Uterus (tissue), 4 donors: ENCODE data around the gene SMIM41. TPM values are rescaled to one million over a fixed set of nuclear protein-coding genes. Genes with fewer than 3 reads are reported as not detected.
"Not testable (repeated sequence)": the region's sequence is repeated elsewhere in the genome, so short reads cannot be mapped to it uniquely, and the experiment has no call there.

Experiments used
- DNase-seq, 2 donors: peaks; one replicate each; pipeline ENCODE4 v3.0.0-alpha.2; 2019 to 2020
- H3K27ac ChIP-seq, 2 donors: fragments of 200-600 bp; sonication (generic); 1 replicate in 1 of 2; 2 replicates in 1 of 2; pipeline ENCODE4 v1.5.1; 2016 to 2018
- H3K27me3 ChIP-seq, 2 donors: fragments of 200-600 bp; sonication (generic); one replicate each; pipeline ENCODE4 v1.5.1; 2018 to 2019; ENCODE audit warnings: control low read depth in 1 of 2
- H3K36me3 ChIP-seq, 2 donors: fragments of 200-600 bp; sonication (generic); one replicate each; pipeline ENCODE4 v1.5.1; 2019; ENCODE audit warnings: control low read depth in 1 of 2
- H3K4me1 ChIP-seq, 2 donors: fragments of 200-600 bp; sonication (generic); one replicate each; pipeline ENCODE4 v1.5.1; 2018 to 2019; ENCODE audit warnings: control low read depth in 1 of 2
- H3K4me3 ChIP-seq, 2 donors: fragments of 200-600 bp; sonication (generic); 1 replicate in 1 of 2; 2 replicates in 1 of 2; pipeline ENCODE4 v1.5.1; 2018 to 2019; ENCODE audit warnings: mild to moderate bottlenecking in 1 of 2
- H3K9me3 ChIP-seq, 2 donors: fragments of 200-600 bp; sonication (generic); one replicate each; pipeline ENCODE4 v1.5.1; 2019; ENCODE audit warnings: control low read depth in 1 of 2
- CTCF ChIP-seq, 4 experiments: fragments of 200-600 bp in 2 of 4; fragments of 450-650 bp in 2 of 4; sonication (generic) in 2 of 4; IDR thresholded peaks; one replicate each; pipeline ENCODE4 v1.5.1; 2016 to 2019; ENCODE audit warnings: antibody characterized with exemption in 4 of 4, mild to moderate bottlenecking in 2 of 4, moderate library complexity in 1 of 4
- POLR2A ChIP-seq, 2 donors: fragments of 450-650 bp; IDR thresholded peaks; one replicate each; pipeline ENCODE4 v1.6.1; 2016; ENCODE audit warnings: antibody characterized with exemption in 2 of 2, mild to moderate bottlenecking in 1 of 2, moderate library complexity in 1 of 2
- intact Hi-C: fragments of 100-400 bp; cut with DNase I; formaldehyde crosslinking; loops from one replicate; pipeline ENCODE4 v1.15.1; 2023; ENCODE audit warnings: low total_unique reads
- total RNA-seq, 4 donors: library from RNA; depleted of rRNA in 3 of 4; stranded (reverse); fragments of >200 nt in 3 of 4; gene quantifications; one replicate each; pipeline versions ENCODE4 v1.1.0 to v1.2.4, GENCODE V29; 2014 to 2023
- donor health status: DM: yes; HTN: yes; CAD: no.

SMIM41 gene
- total RNA-seq, 4 donors from 2014 or later = not detected

GRCh38 chr12:52096332-52097044 is 17.0 kb downstream of the SMIM41 start:
- H3K36me3 ChIP-seq = no peaks in the 10 kb centered on the region
- intact Hi-C loops = no loop called here
- H3K27me3 ChIP-seq = no peaks in the 10 kb centered on the region
- TF ChIP-seq POLR2A (IDR thresholded peaks at IDR 0.05) = no peak
- TF ChIP-seq CTCF (IDR thresholded peaks at IDR 0.05) = no peak
- H3K4me3 ChIP-seq = no peak overlapping the region
- H3K4me1 ChIP-seq = no peaks in the 10 kb centered on the region
- H3K27ac ChIP-seq = no peak overlapping the region
- no peak for DNase-seq
- H3K9me3 ChIP-seq = no peaks in the 10 kb centered on the region

- no peaks in the 10 kb centered on the region for H3K27me3 ChIP-seq
- intact Hi-C loops = no loop called here
- no peaks in the 10 kb centered on the region for H3K9me3 ChIP-seq
- no peaks in the 10 kb centered on the region for H3K36me3 ChIP-seq
- TF ChIP-seq POLR2A (IDR thresholded peaks at IDR 0.05) = no peak
- no peak for TF ChIP-seq CTCF (IDR thresholded peaks at IDR 0.05)
- no peak overlapping the region for H3K4me3 ChIP-seq
- no peak overlapping the region for H3K27ac ChIP-seq
- DNase-seq = no peak
- H3K4me1 ChIP-seq = no peaks in the 10 kb centered on the region
Measured at GRCh38 chr12:52097045-52097666, 17.7 kb downstream of the SMIM41 start.

GRCh38 chr12:52104431-52105089 is 25.1 kb downstream of the SMIM41 start:
- H3K4me3 ChIP-seq, H3K27ac ChIP-seq, H3K4me1 ChIP-seq, H3K9me3 ChIP-seq, DNase-seq, intact Hi-C loops, H3K36me3 ChIP-seq, H3K27me3 ChIP-seq: not testable (repeated sequence)

GRCh38 chr12:52116222-52117125 is 37.0 kb downstream of the SMIM41 start:
- not testable (repeated sequence) for DNase-seq

GRCh38 chr12:52117806-52118475 is 38.4 kb downstream of the SMIM41 start:
- H3K27me3 ChIP-seq = peaks cover 0 to 11% of the 10 kb centered on the region in 2 donors
- H3K4me3 ChIP-seq, intact Hi-C loops, H3K4me1 ChIP-seq, H3K9me3 ChIP-seq, H3K27ac ChIP-seq, DNase-seq, H3K36me3 ChIP-seq: not testable (repeated sequence)

More at GRCh38 chr12:52116222-52117125, 37.0 kb downstream of the SMIM41 start:
- H3K27ac ChIP-seq, H3K4me1 ChIP-seq, H3K9me3 ChIP-seq, H3K4me3 ChIP-seq, H3K27me3 ChIP-seq, intact Hi-C loops, H3K36me3 ChIP-seq: not testable (repeated sequence)
